Measurements from ENCODE around the gene SNED1.

DNA sequence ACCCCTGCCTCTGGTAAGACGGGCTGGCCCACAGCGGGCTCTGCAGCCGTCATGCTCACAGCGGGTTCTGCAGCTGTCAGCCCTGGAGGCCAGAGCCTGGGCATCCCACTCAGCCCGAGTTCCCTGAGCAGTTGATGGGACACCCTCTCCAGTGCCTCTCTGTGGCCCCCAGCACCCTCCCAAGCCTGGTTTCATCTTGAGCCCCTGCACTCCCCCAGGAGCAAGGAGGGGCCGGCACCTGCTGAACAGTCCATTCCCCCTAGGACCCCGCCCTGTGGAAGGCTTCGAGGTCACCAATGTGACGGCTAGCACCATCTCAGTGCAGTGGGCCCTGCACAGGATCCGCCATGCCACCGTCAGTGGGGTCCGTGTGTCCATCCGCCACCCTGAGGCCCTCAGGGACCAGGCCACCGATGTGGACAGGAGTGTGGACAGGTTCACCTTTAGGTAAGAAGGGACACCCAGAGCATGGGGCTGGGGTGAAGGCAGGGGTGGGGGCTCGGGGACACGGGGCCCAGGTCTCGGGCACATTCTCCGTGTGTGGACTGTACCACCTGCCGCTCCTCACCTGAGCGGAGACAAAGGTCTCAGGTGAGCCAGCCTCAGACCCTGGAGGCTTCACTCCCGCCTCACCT, 69.2 kb downstream of the SNED1 start:
- TF ChIP-seq STAT1 (IDR thresholded peaks at IDR 0.05; ENCODE audit: unreplicated experiment) (no peak), EZH2 (IDR thresholded peaks at IDR 0.05; ENCODE audit: low read depth, unreplicated experiment) (no peak), EZH2phosphoT487 (IDR thresholded peaks at IDR 0.05; ENCODE audit: unreplicated experiment) (no peak), POLR2AphosphoS5 (IDR thresholded peaks at IDR 0.05; ENCODE audit: low read depth) (no peak), JUNB (IDR thresholded peaks at IDR 0.05; ENCODE audit: unreplicated experiment) (no peak), CREB1 (CRISPR knock-in tag; IDR thresholded peaks at IDR 0.05; ENCODE audit: low read depth) (no peak), ZNF331 (CRISPR knock-in tag; IDR thresholded peaks at IDR 0.05; ENCODE audit: low read depth) (no peak), NANOG (IDR thresholded peaks at IDR 0.05; ENCODE audit: borderline replicate concordance) (no peak), ZNF114 (CRISPR knock-in tag; IDR thresholded peaks at IDR 0.05) (no peak)
- TF ChIP-seq, protein P1, sequence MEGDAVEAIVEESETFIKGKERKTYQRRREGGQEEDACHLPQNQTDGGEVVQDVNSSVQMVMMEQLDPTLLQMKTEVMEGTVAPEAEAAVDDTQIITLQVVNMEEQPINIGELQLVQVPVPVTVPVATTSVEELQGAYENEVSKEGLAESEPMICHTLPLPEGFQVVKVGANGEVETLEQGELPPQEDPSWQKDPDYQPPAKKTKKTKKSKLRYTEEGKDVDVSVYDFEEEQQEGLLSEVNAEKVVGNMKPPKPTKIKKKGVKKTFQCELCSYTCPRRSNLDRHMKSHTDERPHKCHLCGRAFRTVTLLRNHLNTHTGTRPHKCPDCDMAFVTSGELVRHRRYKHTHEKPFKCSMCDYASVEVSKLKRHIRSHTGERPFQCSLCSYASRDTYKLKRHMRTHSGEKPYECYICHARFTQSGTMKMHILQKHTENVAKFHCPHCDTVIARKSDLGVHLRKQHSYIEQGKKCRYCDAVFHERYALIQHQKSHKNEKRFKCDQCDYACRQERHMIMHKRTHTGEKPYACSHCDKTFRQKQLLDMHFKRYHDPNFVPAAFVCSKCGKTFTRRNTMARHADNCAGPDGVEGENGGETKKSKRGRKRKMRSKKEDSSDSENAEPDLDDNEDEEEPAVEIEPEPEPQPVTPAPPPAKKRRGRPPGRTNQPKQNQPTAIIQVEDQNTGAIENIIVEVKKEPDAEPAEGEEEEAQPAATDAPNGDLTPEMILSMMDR (conservative IDR thresholded peaks at IDR 0.05; ENCODE audit: low read depth in 2 of 2) = no peak
- TF ChIP-seq, protein P2, sequence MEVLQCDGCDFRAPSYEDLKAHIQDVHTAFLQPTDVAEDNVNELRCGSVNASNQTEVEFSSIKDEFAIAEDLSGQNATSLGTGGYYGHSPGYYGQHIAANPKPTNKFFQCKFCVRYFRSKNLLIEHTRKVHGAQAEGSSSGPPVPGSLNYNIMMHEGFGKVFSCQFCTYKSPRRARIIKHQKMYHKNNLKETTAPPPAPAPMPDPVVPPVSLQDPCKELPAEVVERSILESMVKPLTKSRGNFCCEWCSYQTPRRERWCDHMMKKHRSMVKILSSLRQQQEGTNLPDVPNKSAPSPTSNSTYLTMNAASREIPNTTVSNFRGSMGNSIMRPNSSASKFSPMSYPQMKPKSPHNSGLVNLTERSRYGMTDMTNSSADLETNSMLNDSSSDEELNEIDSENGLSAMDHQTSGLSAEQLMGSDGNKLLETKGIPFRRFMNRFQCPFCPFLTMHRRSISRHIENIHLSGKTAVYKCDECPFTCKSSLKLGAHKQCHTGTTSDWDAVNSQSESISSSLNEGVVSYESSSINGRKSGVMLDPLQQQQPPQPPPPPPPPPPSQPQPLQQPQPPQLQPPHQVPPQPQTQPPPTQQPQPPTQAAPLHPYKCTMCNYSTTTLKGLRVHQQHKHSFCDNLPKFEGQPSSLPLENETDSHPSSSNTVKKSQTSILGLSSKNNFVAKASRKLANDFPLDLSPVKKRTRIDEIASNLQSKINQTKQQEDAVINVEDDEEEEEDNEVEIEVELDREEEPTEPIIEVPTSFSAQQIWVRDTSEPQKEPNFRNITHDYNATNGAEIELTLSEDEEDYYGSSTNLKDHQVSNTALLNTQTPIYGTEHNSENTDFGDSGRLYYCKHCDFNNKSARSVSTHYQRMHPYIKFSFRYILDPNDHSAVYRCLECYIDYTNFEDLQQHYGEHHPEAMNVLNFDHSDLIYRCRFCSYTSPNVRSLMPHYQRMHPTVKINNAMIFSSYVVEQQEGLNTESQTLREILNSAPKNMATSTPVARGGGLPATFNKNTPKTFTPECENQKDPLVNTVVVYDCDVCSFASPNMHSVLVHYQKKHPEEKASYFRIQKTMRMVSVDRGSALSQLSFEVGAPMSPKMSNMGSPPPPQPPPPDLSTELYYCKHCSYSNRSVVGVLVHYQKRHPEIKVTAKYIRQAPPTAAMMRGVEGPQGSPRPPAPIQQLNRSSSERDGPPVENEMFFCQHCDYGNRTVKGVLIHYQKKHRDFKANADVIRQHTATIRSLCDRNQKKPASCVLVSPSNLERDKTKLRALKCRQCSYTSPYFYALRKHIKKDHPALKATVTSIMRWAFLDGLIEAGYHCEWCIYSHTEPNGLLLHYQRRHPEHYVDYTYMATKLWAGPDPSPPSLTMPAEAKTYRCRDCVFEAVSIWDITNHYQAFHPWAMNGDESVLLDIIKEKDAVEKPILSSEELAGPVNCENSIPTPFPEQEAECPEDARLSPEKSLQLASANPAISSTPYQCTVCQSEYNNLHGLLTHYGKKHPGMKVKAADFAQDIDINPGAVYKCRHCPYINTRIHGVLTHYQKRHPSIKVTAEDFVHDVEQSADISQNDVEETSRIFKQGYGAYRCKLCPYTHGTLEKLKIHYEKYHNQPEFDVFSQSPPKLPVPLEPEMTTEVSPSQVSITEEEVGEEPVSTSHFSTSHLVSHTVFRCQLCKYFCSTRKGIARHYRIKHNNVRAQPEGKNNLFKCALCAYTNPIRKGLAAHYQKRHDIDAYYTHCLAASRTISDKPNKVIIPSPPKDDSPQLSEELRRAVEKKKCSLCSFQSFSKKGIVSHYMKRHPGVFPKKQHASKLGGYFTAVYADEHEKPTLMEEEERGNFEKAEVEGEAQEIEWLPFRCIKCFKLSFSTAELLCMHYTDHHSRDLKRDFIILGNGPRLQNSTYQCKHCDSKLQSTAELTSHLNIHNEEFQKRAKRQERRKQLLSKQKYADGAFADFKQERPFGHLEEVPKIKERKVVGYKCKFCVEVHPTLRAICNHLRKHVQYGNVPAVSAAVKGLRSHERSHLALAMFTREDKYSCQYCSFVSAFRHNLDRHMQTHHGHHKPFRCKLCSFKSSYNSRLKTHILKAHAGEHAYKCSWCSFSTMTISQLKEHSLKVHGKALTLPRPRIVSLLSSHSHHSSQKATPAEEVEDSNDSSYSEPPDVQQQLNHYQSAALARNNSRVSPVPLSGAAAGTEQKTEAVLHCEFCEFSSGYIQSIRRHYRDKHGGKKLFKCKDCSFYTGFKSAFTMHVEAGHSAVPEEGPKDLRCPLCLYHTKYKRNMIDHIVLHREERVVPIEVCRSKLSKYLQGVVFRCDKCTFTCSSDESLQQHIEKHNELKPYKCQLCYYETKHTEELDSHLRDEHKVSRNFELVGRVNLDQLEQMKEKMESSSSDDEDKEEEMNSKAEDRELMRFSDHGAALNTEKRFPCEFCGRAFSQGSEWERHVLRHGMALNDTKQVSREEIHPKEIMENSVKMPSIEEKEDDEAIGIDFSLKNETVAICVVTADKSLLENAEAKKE (CRISPR knock-in tag; IDR thresholded peaks at IDR 0.05) = no peak
- TF ChIP-seq, protein P3, sequence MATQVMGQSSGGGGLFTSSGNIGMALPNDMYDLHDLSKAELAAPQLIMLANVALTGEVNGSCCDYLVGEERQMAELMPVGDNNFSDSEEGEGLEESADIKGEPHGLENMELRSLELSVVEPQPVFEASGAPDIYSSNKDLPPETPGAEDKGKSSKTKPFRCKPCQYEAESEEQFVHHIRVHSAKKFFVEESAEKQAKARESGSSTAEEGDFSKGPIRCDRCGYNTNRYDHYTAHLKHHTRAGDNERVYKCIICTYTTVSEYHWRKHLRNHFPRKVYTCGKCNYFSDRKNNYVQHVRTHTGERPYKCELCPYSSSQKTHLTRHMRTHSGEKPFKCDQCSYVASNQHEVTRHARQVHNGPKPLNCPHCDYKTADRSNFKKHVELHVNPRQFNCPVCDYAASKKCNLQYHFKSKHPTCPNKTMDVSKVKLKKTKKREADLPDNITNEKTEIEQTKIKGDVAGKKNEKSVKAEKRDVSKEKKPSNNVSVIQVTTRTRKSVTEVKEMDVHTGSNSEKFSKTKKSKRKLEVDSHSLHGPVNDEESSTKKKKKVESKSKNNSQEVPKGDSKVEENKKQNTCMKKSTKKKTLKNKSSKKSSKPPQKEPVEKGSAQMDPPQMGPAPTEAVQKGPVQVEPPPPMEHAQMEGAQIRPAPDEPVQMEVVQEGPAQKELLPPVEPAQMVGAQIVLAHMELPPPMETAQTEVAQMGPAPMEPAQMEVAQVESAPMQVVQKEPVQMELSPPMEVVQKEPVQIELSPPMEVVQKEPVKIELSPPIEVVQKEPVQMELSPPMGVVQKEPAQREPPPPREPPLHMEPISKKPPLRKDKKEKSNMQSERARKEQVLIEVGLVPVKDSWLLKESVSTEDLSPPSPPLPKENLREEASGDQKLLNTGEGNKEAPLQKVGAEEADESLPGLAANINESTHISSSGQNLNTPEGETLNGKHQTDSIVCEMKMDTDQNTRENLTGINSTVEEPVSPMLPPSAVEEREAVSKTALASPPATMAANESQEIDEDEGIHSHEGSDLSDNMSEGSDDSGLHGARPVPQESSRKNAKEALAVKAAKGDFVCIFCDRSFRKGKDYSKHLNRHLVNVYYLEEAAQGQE (IDR thresholded peaks at IDR 0.05; ENCODE audit: unreplicated experiment) = no peak
- TF ChIP-seq, protein P4, sequence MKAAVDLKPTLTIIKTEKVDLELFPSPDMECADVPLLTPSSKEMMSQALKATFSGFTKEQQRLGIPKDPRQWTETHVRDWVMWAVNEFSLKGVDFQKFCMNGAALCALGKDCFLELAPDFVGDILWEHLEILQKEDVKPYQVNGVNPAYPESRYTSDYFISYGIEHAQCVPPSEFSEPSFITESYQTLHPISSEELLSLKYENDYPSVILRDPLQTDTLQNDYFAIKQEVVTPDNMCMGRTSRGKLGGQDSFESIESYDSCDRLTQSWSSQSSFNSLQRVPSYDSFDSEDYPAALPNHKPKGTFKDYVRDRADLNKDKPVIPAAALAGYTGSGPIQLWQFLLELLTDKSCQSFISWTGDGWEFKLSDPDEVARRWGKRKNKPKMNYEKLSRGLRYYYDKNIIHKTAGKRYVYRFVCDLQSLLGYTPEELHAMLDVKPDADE (IDR thresholded peaks at IDR 0.05) = no peak

All from GM23338 (cell line).